NCI-H2227 (cell line): ENCODE measurements around the gene ROPN1.
"Not testable (repeated sequence)": the region's sequence is repeated elsewhere in the genome, so short reads cannot be mapped to it uniquely, and the experiment has no call there.

Experiments
- DNase-seq: peaks from one replicate; lab custom pipeline; 2025; ENCODE audit not compliant: unreplicated experiment; lab: John Stamatoyannopoulos, UW

ROPN1 gene

DNA sequence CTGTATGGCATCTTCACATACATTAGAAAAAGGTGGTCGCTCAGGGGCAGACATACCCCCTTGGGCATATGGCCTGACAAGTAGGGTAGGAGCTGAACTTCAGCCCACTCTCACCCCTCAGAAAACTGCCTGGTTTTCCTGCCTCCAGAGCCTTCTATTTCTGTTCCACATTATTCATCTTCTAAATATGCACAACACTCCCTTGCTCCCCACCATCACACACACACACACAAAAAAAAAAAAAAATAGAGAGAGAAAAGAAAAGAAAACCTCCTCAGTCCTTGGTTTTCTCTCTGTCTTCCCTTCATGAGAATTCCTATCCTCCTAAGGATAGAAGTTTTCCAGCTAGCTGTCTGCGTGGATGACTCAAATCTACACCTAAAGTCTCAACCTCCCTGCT lies 5.6 kb upstream of the ROPN1 start:
- no peak for DNase-seq

DNA sequence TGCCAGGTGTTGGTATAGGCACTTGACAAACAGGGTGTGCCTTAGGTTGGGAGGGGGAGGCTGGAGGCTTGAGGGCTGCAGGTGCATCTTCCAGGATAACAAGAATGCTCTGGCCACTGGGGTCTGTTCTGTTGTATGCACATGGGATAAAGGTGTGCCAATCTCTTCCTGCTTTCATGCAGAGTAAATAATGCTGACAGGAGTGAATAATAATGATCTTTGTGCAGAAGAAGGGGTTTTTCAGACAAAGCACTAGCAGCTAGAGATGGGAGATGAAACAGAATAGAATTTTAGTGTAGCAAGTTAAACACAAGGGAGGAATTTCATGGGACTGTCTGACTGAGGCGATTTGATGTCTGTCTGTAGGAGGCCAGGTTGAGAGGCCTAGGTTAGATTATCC lies 1.9 kb upstream of the ROPN1 start:
- DNase-seq, result no peak

GRCh38 chr3:123986427-123986826 lies 5.5 kb downstream of the ROPN1 start:
- DNase-seq, result no peak

GRCh38 chr3:123984957-123985356 lies 7.0 kb downstream of the ROPN1 start:
- DNase-seq, result no peak

- DNase-seq, result no peak
These were observed 7.6 kb downstream of the ROPN1 start for GRCh38 chr3:123984350-123984749.

DNA sequence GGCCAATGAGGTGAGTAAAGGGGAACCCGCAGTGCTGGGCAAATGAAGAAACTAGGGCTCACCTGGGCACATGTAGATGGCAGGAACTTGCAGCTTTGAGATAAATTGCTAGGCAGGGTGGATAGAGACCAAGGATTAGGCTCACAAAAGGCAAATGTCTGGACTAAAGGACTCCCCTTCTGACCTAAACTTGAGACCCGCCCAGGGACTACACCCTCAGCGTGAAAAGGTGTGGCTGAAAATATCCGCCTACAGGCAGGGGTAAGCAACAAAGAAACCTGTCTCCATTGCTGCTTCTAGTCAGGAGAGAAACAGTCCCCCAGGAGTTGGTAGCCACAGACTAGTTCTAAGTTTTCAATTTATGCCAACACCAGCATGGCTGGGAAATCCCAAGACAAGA lies 10.6 kb downstream of the ROPN1 start:
- not testable (repeated sequence) for DNase-seq

DNA sequence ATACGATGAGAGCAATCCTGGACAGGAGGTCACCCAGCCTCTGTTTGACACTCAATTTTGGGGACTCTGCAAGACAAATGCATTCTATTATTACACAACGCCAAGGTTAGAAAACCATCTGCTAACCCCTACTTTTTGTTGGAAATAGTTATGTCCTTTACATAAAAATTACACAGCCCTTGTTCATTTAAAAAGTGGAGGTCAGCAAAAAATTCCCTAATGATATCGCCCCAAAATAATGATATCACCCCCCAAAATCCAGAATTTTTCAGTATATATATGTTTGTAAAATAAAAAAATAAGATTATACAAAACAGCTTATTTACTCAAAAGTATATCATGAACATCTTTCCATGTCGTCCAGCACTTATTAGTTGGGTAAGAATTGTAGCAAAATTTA lies 11.4 kb downstream of the ROPN1 start:
- no peak for DNase-seq

DNA sequence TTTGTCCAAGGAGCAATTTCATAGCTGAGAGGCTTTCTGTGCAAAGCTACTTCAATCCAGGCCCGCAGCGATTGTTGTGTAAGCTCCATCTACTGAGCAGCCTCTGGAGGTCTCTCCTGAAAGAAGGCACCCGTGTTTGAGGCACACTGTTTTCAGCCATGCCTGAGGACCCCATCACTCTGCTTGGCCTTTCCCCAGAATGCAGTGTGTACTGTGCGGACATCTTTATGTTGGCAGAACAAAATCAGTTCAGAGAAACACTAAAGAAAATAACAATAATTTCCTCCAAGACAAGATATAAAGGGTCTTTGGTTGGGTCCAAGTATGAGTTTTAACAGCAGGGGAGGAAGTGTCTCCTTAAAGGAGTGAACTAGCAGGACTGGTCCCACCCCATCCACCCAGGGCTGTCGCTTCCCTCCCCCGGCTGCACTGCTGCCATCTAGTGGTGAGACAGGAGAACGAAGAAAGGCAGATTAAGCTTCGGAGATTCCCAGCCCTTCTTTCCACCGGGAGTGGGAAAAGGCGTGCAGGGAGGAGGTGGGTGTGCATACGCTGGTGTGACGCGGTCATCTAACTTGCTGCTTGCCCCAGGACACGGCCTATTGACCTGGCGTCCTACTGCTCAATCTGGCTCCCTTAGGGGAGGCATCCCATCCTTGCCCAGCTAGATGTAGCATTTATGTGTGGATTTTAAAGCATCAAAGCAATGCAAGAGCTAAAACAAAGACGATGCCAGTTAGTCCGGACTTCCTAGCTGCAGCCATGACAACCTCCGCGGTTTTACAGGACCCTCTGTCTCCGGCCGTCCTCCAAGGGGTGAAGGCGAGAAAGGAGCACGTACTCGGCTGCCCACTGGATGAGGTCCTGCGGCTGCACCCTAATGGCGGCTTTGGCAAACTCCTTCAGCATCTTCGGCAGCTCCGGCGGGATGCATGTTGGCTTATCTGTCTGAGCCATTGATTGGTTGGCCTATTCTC lies 12.1 kb downstream of the ROPN1 start:
- peak; percentile 74 for DNase-seq

DNA sequence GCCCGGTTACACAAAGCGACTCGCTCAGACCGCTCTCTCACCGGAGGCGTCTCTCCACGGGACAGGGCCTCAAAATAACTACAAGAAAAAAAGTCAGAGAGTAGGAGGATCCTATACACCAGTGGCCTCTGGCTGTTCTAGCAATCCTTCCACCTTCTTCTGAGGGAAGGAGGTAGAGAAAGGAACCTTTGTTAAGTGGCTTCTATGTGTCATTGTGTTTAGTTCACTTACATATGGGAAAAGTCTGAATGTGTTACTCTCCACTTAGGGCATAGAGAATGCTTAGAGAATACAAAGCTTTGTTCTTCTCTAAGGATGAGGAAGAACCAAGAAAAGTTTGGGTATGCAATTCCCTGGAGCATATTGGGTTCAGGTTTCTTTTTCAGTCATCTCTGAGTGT lies 15.0 kb downstream of the ROPN1 start:
- not testable (repeated sequence) for DNase-seq

- not testable (repeated sequence) for DNase-seq
These were observed 15.6 kb downstream of the ROPN1 start for GRCh38 chr3:123976181-123976898.

GRCh38 chr3:123975030-123975429 lies 16.9 kb downstream of the ROPN1 start:
- not testable (repeated sequence) for DNase-seq

GRCh38 chr3:123971406-123971805 lies 20.5 kb downstream of the ROPN1 start:
- no peak for DNase-seq

DNA sequence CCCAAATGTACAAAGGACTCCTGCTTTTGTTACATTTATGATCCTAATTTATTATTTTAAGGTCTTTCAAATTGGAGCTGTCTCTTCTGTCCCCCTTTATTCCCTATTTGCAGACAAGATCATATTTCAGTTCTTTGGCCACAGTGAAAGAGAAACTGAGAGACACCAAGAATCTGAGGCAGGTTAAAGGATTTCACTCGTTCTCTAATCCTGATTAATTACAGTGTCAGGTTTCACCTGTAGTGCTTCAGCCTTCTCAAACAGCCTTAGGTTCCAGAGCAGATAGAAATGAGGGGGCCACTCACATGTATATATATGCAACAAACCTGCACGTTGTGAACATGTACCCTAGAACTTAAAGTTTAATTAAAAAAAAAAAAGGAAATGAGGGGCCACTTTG lies 24.7 kb downstream of the ROPN1 start:
- not testable (repeated sequence) for DNase-seq

GRCh38 chr3:123966799-123967198 lies 25.1 kb downstream of the ROPN1 start:
- not testable (repeated sequence) for DNase-seq

DNA sequence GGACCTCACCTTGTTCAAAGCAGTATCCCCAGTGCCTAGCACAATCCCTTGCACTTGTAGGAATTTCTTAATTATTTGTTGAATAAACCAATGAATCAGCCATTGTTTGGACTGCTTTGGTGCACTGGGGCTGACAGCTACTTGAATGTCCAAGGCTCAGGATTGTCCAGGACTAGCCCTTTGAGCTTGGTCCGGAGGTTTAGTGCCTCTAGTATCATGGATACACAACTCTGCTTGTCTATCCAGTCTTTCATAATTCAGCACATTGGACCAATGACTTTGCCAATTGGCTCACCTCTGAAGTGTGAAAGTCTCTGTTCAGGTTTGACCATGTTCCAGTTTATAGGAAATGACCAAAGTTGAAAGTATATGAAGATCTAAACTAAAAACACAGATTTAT lies 27.1 kb downstream of the ROPN1 start:
- not testable (repeated sequence) for DNase-seq

GRCh38 chr3:123961508-123961856 lies 30.4 kb downstream of the ROPN1 start:
- no peak for DNase-seq

- peak; percentile 96 for DNase-seq
These were observed 31.0 kb downstream of the ROPN1 start, which contains the start of gene CCDC14 for GRCh38 chr3:123960781-123961507. CCDC14 (minus strand) TSS chr3:123961229; CDS start chr3:123961173, 56 bp downstream.

- no peak for DNase-seq
These were observed 38.2 kb downstream of the ROPN1 start for GRCh38 chr3:123953735-123954134.

GRCh38 chr3:123952844-123953520 lies 38.9 kb downstream of the ROPN1 start:
- no peak for DNase-seq

DNA sequence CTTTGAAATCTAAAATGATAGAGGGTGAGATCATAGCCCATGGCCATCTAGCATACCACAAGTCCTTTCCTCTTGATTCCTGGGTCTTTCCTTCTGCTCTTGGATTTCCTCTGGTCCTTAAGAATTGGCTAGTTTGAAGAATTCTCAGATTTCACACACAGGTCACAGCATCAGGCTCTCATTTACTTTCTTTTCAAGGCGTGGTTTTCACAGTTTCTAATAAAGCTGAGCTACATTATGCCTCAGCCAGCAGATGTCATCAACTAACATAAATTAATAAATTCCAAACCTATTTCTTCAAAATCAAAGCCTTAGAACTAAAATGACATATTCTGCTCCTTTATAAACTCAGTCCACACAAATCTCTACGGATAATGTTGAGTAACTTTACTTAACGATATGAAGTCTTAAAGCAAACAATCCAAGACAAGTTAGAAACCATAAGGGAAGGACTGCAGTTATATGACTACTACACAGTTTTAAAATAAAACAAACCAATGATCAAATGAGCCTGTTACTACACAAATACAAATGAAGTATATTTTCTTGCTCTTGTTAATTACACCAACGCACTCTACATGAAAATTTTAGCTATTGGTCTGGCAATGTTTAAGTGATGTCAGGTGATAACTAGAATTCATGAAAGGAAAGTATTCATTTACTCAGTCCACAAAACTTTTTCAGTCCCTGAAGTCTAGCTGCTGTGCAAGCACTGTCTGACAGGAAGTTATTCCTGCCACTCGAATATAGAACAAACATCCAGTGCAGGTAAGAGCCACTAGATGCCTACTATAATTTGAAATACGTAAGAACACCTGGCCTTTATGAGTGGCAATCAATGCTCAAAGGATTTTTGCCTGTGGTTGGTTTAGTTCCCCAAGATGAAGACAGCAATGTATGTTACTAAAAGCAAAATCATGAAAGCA lies 40.1 kb downstream of the ROPN1 start:
- DNase-seq, result no peak
